Measurements from ENCODE around the gene DAAM2.

Gene DAAM2

GRCh38 chr6:39886871-39887270 is 94.7 kb downstream of the DAAM2 start:
- DNase-seq (ENCODE audit: low read depth in 2 of 2): no peak

- no peak for DNase-seq (ENCODE audit: low read depth in 2 of 2)
These were observed 95.7 kb downstream of the DAAM2 start for GRCh38 chr6:39887692-39888450.

GRCh38 chr6:39889229-39889628 is 97.1 kb downstream of the DAAM2 start:
- no peak for DNase-seq (ENCODE audit: low read depth in 2 of 2)

- DNase-seq (ENCODE audit: low read depth in 2 of 2): no peak
These were observed 99.2 kb downstream of the DAAM2 start for GRCh38 chr6:39891353-39891752.

- DNase-seq (ENCODE audit: low read depth in 2 of 2): no peak
These were observed 99.8 kb downstream of the DAAM2 start for GRCh38 chr6:39891976-39892375.

GRCh38 chr6:39892490-39893129 is 100.4 kb downstream of the DAAM2 start:
- peak; percentile 2 to 3 for DNase-seq (ENCODE audit: low read depth in 2 of 2)

GRCh38 chr6:39893286-39893685 is 101.1 kb downstream of the DAAM2 start:
- no peak for DNase-seq (ENCODE audit: low read depth in 2 of 2)

GRCh38 chr6:39896701-39897100 is 104.5 kb downstream of the DAAM2 start:
- no peak for DNase-seq (ENCODE audit: low read depth in 2 of 2)

GRCh38 chr6:39897698-39898097 is 105.5 kb downstream of the DAAM2 start:
- DNase-seq (ENCODE audit: low read depth in 2 of 2): no peak

GRCh38 chr6:39898625-39899024 is 106.4 kb downstream of the DAAM2 start:
- no peak for DNase-seq (ENCODE audit: low read depth in 2 of 2)

GRCh38 chr6:39899554-39900295 is 107.5 kb downstream of the DAAM2 start:
- no peak for DNase-seq (ENCODE audit: low read depth in 2 of 2)

GRCh38 chr6:39901116-39901655 is 109.0 kb downstream of the DAAM2 start:
- no peak for DNase-seq (ENCODE audit: low read depth in 2 of 2)

- no peak for DNase-seq (ENCODE audit: low read depth in 2 of 2)
These were observed 109.5 kb downstream of the DAAM2 start for GRCh38 chr6:39901670-39902069.

- no peak for DNase-seq (ENCODE audit: low read depth in 2 of 2)
These were observed 110.0 kb downstream of the DAAM2 start for GRCh38 chr6:39902136-39902535.

GRCh38 chr6:39902786-39903465 is 110.8 kb downstream of the DAAM2 start:
- no peak for DNase-seq (ENCODE audit: low read depth in 2 of 2)

- no peak for DNase-seq (ENCODE audit: low read depth in 2 of 2)
These were observed 111.5 kb downstream of the DAAM2 start for GRCh38 chr6:39903656-39904055.

GRCh38 chr6:39904946-39905639 is 112.9 kb downstream of the DAAM2 start:
- DNase-seq (ENCODE audit: low read depth in 2 of 2): no peak

GRCh38 chr6:39905640-39905975 is 113.4 kb downstream of the DAAM2 start:
- DNase-seq (ENCODE audit: low read depth in 2 of 2): no peak

GRCh38 chr6:39906318-39906761 is 114.2 kb downstream of the DAAM2 start:
- DNase-seq (ENCODE audit: low read depth in 2 of 2): no peak

- no peak for DNase-seq (ENCODE audit: low read depth in 2 of 2)
These were observed 115.8 kb downstream of the DAAM2 start for GRCh38 chr6:39907871-39908575.
